ENCODE data around the gene TNFRSF4. TPM values are rescaled to one million over a fixed set of nuclear protein-coding genes. Genes with fewer than 3 reads are reported as not detected.
A peak's percentile ranks its signal among the peaks of the same experiment; 100 is the strongest.

Gene TNFRSF4
- total RNA-seq, 1 experiment from 2014 or later: 0.62 TPM

Small RNA genes within 50 kb of the gene (microRNA-seq; reads per million reads assigned to microRNA genes)
- 15.9 reads per million, percentile 35 among the genes with 10 or more reads in this experiment for gene MIR200A (ENCODE audit: unreplicated experiment)
- gene MIR200B (ENCODE audit: unreplicated experiment): 170 reads per million, percentile 62 among the genes with 10 or more reads in this experiment
- 16.2 reads per million, percentile 36 among the genes with 10 or more reads in this experiment for gene MIR429 (ENCODE audit: unreplicated experiment)

Other genes starting within 250 kb of the TNFRSF4 start
- 9.8 TPM for gene PLEKHN1, start 247.7 kb downstream of the TNFRSF4 start, total RNA-seq (2021; ENCODE audit: unreplicated experiment)
- 1.5 TPM for gene PERM1, start 232.1 kb downstream of the TNFRSF4 start, total RNA-seq (2021; ENCODE audit: unreplicated experiment)
- gene HES4, start 214.1 kb downstream of the TNFRSF4 start, total RNA-seq (2021; ENCODE audit: unreplicated experiment): 74.2 TPM
- 102 TPM for gene ISG15, start 200.7 kb downstream of the TNFRSF4 start, total RNA-seq (2021; ENCODE audit: unreplicated experiment)
- gene AGRN, start 194.0 kb downstream of the TNFRSF4 start, total RNA-seq (2021; ENCODE audit: unreplicated experiment): 153 TPM
- gene RNF223, start 139.8 kb downstream of the TNFRSF4 start, total RNA-seq (2021; ENCODE audit: unreplicated experiment): 0.08 TPM
- 28.8 TPM for gene C1orf159, start 98.1 kb downstream of the TNFRSF4 start, total RNA-seq (2021; ENCODE audit: unreplicated experiment)
- gene TTLL10, start 40.3 kb downstream of the TNFRSF4 start, total RNA-seq (2021; ENCODE audit: unreplicated experiment): not detected
- 4.3 TPM for gene TNFRSF18, start 7.6 kb downstream of the TNFRSF4 start, total RNA-seq (2021; ENCODE audit: unreplicated experiment)
- gene SDF4, start 17.8 kb upstream of the TNFRSF4 start, total RNA-seq (2021; ENCODE audit: unreplicated experiment): 335 TPM
- gene B3GALT6, start 18.1 kb upstream of the TNFRSF4 start, total RNA-seq (2021; ENCODE audit: unreplicated experiment): 46.4 TPM
- 41.4 TPM for gene C1QTNF12, start 32.6 kb upstream of the TNFRSF4 start, total RNA-seq (2021; ENCODE audit: unreplicated experiment)
- gene UBE2J2, start 59.7 kb upstream of the TNFRSF4 start, total RNA-seq (2021; ENCODE audit: unreplicated experiment): 101 TPM
- gene SCNN1D, start 66.3 kb upstream of the TNFRSF4 start, total RNA-seq (2021; ENCODE audit: unreplicated experiment): 9.8 TPM
- 30.7 TPM for gene ACAP3, start 93.8 kb upstream of the TNFRSF4 start, total RNA-seq (2021; ENCODE audit: unreplicated experiment)
- gene PUSL1, start 94.4 kb upstream of the TNFRSF4 start, total RNA-seq (2021; ENCODE audit: unreplicated experiment): 46.9 TPM
- 114 TPM for gene INTS11, start 110.5 kb upstream of the TNFRSF4 start, total RNA-seq (2021; ENCODE audit: unreplicated experiment)
- gene CPTP, start 110.6 kb upstream of the TNFRSF4 start, total RNA-seq (2021; ENCODE audit: unreplicated experiment): 52.2 TPM
- gene TAS1R3, start 117.1 kb upstream of the TNFRSF4 start, total RNA-seq (2021; ENCODE audit: unreplicated experiment): 0.31 TPM
- gene DVL1, start 135.3 kb upstream of the TNFRSF4 start, total RNA-seq (2021; ENCODE audit: unreplicated experiment): 144 TPM
- 96.0 TPM for gene MXRA8, start 144.4 kb upstream of the TNFRSF4 start, total RNA-seq (2021; ENCODE audit: unreplicated experiment)
- 335 TPM for gene AURKAIP1, start 161.1 kb upstream of the TNFRSF4 start, total RNA-seq (2021; ENCODE audit: unreplicated experiment)
- 297 TPM for gene CCNL2, start 185.2 kb upstream of the TNFRSF4 start, total RNA-seq (2021; ENCODE audit: unreplicated experiment)
- gene MRPL20, start 193.1 kb upstream of the TNFRSF4 start, total RNA-seq (2021; ENCODE audit: unreplicated experiment): 196 TPM
- gene ANKRD65, start 207.1 kb upstream of the TNFRSF4 start, total RNA-seq (2021; ENCODE audit: unreplicated experiment): 1.9 TPM
- gene VWA1, start 221.5 kb upstream of the TNFRSF4 start, total RNA-seq (2021; ENCODE audit: unreplicated experiment): 858 TPM
- 10.6 TPM for gene ATAD3C, start 235.5 kb upstream of the TNFRSF4 start, total RNA-seq (2021; ENCODE audit: unreplicated experiment)

Measured in Panc1 (cell line).